GM19455 (cell line): Measurements from ENCODE around the gene ASIC3.
A peak's percentile ranks its signal among the peaks of the same experiment; 100 is the strongest.

Experiments used
- ATAC-seq: cut with Tn5 transposase; IDR thresholded peaks from one replicate; pipeline ENCODE4 v1.9.1; 2021; ENCODE audit not compliant: unreplicated experiment

The ASIC3 gene

DNA sequence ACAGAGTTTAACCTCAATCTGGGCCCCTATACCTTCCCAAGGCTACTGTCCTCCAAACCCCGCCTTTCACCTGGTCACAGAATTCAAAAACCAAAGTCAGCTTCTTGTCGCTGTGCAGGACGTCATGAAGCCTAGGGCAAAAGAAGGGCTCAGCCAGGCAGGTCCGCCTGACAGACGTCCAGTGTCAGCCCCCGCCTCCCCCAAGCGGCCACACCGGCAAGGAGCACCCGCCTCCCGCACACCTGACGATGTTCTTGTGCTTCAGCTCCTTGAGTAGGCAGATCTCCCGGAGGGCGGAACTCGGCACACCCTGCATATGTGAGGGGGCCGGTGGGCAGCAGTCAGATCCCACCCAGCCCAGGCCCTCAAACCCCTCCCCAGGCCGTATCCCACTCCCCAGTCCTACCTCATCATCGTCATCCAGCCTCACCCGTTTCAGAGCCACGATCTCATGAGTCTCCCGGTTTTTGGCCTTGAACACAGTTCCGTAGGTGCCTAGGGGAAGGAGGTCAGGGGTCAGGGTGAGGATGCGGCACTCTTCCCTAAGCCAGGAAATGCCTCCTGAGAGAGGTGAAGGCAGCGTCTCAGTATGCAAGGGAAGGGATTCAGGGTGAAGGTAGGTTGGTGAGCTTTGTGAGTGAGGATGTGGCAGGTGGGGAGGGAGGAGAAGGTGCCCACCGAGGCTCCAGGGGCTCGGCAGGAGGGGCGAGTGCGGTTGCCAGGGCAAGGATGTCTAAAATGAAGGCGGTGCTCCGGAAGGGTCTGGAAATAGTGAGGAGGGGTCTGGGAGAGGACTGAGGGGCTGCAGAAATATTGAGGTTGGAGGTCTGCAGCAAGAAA is 8.6 kb downstream of the ASIC3 start:
- ATAC-seq, result no peak

DNA sequence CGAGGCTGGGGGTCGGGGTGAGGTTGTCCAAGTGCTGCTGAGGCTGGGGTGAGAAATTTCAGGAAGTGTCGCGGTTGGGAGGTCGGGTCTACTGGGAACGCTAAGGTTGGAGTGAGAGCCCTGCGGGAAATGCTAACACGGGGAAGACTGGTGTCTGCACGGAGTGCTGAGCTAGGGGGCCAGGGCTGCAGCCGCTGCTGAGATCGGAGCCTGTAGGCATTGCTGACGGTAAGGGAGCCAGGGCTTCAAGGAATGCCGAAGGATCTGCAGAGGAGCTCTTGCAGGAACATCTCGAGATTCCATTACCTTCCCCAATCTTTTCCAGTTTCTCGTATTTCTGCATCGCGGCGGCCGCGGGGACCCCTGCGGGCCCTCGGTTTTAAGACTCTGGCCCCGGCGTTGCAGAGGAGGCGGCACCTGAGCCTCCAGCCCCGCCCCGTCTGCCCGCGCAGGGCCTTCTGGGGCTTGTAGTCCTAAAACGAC is 9.2 kb downstream of the ASIC3 start, which contains the start of gene CDK5:
Gene CDK5, minus strand, starts transcription at position 392 of the 483 bp plus-strand sequence. Its CDS starts 49 bp downstream, at position 343.
- peak; percentile 16 for ATAC-seq

DNA sequence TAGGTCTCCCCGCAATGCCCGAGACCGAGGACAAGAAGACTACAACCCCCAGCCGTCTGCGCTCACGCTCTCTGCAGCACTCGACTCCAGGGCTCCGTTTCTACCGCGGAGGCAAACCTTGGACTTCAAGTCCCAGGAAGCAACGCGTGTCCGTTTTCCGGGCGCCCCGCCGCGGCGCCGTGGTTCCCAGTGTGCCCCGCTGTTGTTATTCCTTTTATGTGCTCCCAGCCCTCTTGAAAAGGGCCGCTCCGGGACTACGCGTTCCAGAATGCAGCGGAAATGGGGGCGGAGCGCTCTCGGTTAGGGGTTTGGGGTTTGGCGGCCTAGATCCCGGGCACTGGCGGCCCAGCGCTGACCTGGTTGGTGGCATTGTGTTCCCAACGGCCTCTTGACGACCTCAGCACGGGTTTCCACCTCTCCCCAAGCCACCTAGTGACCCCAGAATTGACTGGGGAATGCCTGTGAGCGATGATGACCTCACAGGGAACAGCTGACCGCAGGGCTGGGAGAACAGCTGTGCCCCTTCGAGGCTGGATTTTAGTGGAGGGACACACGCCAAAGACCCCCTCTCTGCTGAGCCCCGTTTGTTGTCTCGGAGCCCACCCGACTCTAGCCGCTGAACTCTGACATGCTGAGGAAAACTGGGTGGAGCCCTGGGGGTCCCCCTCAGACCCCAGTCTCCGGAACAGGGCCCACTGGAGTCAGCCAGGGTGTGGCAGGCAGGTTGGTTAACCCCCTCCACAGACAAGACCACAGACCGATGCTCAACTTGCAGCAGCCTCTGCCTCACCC is 9.9 kb downstream of the ASIC3 start:
- peak; percentile 88 for ATAC-seq

DNA sequence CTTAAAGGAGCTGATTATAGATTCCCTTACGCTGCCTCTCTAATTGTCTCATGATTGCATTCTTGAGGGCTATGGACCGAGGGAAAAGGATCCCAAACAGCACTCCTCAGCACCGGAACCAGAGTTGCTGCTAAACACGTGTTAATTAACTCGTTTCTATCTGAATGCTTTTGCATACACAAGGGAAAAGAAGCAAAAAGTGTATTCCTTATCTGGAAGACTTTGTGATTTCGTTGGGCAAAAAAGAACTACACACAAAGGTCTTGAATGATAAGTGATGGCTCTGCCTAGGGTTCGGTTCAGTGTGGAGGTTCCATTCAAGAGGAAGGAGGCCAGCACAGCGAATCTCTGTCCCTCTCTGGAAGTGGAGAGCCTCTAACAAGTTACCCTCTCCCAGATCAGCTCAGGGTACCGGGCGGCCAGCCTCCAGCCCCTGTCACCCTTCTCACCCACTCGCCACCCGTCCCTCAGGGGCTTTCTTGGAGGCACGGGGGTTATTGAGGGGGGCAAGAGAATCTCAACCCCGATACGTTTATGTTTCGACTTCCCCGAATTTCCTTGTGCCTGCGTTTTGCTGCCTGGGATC is 10.5 kb downstream of the ASIC3 start:
- ATAC-seq, result no peak

DNA sequence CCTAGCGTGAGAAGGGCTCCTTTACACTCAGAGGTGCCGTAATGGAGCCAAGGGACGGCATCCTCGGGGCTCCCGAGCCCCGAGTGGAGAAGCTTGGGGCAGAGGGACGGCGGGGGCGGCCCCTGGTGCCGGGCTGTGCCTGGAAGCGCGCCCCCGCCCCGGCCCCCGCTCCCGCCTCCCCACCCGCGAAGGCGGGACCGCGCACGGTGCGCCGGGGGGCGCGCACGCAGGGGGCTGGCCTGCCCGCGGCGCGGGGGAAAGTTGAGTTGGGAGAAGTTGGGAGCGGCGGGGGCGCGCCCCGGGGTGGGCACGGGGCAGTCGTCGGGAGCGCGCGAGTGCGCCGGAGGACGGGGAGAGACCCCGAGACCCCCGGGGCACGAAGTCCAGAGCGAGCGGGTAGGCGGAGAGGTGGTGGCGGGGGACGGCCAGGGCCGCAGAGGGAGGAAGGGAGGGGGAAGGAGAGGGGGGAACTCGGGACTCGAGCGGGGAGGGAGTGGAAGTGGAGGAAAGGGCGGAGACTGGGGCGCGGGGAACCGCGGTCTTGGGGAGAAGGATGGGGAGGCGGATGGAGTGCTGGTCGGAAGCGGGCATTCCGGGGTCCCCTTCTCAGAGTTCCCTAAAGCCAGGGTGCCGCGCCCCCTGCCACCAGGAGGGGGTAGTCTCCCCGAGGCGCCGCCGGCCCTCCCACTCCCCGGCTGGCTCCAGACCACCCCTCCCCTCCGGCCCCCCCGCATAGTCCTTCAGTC is 11.2 kb downstream of the ASIC3 start, which contains the start of gene SLC4A2:
Gene SLC4A2, plus strand, starts transcription at position 223 of the 746 bp plus-strand sequence. CDS start 2,399 bp downstream, outside the sequence.
- ATAC-seq, result peak; percentile 29

DNA sequence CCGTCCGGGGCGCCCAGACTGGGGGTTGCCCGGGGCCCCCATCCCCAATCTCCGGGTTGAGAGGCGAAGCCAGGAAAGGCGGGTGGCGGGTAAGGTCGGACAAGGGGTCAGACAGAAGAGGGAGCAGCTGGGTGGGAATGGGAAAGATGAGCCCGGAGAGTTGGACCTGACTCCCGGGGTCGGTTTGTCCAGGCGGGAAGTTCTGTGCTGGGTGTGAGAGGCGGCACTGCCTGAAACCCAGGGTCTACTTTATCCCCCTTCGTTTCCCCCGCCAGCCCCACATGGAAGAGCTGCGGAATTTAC is 11.7 kb downstream of the ASIC3 start:
- no peak for ATAC-seq

DNA sequence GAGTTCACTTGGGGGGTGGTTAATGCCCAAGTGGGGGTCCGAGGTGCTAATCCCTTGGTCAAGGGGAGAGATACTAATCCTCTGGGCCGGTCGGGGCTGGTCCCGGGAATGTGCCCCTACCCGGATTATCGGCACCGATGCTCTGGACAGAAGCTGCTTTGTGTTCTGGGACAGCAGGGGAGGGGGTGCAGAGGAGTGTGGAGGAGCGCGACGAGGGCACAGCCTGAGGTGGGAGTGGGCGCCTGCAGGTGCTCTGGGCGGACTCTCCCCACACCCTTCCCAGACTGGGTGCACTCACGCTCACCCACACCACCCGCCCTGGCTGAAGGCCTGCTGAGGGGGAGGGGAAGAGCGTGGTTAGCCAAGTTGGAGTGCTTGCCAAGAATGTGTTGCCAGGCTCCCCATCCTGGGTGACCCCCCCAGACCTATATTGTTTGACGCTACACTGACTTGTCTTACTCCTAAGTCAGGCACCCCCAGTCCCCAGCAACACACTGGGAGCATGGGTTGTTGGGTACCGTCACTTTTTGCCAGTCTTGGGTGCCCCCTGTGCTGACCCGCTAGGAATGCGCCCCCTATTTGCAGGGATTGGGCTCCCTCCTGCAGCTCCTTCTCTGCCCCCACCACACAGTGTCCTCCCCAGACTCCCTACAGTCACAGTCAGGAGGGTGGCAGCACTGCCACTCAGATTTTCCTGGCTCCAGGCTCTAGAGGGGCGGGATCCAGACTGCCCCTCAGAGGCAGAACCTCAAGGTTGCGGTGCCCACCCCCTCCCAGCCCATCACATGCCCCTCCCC is 12.3 kb downstream of the ASIC3 start:
- ATAC-seq, result no peak

DNA sequence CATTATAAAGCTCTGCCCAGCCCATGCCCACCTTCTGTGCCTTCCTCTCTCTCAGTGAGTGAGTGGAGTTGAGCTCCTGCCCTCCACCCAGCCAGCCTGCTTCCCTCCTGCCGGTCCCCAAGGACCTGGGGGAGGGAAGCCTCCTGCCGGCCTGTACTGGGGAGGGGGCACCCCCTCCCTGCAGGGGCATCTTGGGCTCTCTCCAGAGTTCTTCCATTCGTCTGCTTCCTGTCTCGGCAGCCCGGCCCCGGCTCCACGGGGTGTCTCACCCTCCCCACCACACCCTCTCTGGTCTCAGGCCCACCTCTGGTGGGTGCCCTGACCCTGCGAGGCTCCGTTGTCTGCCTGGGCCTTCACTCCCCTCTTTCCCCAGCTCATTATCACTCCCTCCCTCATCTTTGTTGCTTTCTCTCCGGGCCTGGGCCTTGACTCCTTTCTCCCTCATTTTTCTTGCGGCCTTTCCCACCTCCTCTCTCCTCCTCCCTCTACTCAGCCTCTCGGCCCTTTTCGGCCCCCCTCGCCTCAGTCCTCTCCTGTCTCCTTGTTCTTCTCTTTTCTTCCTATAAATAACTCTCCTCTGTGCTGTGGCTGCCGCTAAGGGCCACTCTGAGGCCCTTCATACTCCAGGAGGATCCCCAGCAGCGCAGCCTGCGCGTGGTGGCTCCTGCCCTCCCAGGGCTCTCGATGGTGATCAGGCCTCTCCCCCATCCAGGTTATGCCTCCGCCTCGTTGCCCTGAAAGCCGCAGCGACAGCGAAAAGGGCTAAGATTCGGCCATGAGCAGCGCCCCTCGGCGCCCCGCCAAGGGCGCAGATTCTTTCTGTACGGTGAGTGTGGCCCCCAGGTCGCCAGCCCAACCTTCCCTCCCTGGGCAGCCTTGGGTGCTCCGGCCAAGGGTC is 13.1 kb downstream of the ASIC3 start:
- no peak for ATAC-seq

DNA sequence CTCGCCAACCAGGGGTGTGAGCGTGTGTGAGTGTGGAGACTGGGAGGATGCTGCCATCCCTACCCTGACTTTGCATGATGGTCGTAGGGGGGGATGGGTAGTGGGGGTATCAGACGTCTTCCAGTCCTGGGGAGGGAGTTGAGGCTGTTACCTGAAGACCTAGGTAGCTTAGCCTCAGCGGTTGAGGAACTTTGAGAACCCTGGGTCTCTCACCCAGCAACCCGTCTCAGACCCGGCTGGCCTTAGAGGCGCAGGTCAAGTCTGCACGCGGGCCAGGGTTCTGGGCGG is 13.7 kb downstream of the ASIC3 start:
- no peak for ATAC-seq

DNA sequence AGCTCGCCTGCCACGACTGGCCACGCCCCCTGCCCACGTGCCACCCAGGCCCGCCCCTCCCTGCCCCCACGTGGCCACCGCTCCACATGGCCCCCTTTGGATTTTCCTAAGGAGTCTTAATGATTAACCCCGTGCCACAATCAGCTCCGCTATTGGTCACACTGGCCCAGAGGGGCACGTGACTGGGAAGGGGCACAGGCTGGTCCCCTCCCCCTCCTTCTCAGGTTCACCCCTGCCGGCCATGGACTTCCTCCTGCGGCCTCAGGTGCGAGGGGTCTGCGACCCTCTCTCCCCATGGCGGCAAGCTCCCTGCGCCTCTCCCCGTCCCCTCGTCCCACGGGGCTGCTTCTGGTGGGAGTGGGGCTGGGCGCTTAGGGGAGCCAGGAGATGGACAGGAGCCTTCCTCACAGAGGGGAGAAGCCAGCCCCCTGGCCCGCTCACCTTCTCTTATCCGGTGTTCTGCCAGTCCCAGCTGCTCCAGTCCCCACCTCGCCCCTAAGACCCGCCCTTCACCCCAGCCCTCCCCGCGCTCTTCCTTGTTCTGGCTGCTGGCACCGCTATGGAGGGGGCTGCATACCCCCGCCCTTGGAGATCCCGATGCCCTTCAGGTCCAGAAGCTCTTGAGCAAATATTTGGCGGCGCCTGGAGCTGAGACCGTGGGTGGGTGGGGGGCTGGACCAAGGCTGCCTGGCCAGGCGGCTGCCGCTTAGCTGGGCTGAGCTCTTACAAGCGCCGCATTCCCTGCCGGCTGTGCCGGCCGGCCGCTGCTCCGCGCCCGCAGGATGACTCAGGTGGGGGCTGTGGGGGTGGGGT is 14.3 kb downstream of the ASIC3 start:
- no peak for ATAC-seq

DNA sequence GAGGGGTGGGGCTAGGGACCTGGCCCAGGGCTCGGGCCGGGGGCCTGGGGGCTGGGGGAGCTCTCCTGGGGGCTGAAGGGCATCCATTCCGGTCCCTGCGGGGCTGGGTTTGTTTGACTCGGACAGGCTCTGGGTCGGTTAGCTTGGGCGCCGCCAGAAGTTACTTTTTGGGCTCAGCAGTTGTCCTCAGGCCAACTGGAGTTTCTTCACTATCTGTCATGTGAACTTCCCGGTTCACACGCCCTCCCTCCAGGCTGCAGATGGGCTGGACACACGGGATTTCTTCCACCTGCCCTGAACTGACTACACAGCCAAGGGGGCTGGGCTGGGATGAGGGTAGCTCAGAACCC is 14.9 kb downstream of the ASIC3 start:
- ATAC-seq, result no peak

DNA sequence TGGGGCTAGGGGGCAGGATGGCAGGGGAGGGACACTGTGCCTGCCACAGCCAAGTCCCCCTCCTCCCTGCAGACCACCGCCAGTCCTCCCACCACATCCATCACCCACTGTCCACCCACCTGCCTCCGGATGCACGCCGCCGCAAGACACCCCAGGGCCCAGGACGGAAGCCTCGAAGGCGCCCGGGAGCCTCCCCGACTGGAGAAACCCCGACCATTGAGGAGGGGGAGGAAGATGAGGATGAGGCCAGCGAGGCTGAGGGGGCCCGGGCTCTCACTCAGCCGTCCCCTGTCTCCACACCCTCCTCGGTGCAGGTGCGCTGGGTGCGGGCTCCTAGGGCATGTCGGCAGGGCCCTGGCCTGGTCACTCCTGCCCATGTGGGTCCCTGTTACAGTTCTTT is 16.1 kb downstream of the ASIC3 start:
- no peak for ATAC-seq

DNA sequence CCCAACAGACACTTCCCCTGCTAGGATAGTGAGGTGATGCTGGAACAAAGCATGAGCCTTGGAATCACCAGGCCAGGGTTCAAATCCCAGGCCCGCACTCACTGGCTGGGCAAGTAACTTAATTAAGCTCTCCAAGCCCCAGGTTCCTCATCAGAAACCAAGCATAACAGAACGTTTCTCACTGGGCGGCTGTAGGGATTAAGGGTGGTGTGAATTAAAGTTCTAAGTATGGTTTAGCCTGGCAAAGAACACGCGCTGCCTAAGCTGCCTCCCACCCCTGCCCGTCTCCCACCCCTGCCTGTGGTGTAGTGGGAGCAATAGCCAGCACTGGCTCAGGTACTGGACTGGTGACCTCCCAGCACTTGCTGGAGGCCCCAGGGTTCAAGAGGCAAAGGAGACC is 16.7 kb downstream of the ASIC3 start:
- no peak for ATAC-seq

DNA sequence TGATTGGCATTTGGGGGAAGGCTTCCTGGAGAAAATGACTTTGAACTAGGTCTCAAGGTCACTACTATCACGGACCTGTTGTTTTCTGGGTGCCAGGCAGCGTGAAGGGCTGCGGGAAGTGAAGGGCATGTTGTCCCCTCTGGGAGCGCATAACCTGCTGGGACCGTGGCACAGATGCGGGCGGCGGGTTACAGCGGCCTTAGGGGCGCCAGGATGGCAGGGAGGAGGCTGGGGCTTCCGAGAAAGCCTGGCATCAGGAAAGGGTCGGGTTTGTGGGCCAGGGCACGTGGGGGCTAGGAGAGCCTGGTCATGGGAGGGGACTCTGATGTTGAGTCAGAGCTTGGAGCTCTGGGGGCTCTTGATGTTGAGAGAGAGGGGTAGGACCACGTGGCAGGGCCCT is 17.2 kb downstream of the ASIC3 start:
- no peak for ATAC-seq

DNA sequence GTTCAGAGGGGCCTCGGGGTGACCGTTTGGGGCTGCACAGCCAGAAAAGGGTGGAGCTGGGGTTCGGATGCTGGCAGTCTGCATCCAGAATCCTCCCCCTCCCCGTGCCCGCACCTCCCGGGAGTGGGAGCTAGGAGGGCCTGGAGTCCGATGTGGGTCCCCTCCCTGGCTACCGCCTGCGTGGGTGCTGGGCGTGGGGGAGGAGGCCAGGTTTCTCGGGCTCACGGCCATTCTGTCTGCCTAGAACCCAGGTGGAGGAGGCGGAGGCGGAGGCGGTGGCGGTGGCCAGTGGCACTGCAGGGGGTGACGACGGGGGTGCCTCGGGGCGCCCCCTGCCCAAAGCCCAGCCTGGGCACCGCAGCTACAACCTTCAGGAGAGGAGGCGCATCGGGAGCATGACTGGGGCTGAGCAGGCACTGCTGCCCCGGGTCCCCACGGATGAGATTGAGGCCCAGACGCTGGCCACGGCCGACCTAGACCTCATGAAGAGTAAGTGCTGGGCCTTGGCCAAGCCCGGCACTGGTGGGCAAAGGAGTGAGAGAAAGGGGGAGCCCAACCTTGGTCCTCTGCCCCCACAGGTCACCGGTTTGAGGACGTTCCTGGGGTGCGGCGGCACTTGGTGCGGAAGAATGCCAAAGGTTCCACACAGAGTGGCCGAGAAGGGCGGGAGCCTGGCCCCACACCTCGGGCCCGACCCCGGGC is 18.1 kb downstream of the ASIC3 start:
- ATAC-seq, result no peak

DNA sequence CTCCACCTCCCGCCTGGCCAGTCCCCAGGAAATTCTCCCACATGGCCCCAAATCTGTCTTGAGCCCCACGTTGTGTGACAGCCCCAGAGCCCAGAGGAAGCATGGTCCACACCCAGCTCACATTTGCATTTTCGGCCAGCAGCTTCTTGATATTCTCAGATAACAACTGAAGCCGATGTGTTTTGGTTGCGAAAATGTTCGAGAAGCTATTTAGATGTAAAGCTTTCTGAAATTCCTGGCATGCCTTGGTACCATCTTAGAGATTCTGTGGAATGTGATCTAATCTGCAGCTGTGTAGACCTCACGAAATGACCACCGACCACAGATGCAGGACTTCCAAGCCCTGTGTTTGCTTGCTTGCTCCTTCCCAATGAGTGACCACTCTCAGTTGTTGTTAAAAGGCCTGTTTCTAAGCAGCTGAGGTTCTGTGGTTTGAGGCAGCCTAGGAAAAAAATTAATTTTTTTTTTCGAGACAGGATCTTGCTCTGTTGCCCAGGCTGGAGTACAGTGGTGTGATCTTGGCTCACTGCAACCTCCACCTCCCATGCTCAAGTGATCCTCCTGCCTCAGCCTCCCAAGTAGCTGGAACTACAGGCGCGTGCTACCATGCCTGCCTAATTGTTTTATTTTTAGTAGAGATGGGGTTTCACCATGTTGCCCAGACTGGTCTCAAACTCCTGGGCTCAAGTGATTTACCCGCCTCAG is 19.9 kb downstream of the ASIC3 start:
- ATAC-seq, result no peak

DNA sequence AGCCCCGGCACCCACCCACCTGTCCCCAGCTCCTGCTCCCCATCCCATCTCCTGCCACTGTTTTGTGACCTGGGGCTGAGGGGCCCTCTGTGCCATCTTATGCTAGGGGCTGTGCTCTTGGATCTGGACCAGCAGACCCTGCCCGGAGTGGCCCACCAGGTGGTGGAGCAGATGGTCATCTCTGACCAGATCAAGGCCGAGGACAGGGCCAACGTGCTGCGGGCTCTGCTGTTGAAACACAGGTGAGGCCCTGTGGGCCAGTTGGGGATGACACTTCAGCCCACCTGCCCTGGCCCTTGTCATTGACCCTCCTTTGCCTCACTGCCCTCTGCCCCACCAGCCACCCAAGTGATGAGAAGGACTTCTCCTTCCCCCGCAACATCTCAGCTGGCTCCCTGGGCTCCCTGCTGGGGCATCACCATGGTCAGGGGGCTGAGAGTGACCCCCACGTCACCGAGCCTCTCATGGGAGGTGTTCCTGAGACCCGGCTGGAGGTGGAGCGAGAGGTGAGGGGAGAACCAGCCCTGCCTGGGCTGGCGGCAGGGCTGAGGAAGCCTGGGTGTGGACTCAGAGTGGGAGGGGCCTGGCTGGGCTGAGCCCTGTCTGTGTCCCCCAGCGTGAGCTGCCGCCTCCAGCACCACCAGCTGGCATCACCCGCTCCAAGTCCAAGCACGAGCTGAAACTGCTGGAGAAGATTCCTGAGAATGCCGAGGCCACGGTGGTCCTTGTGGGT is 21.7 kb downstream of the ASIC3 start:
- ATAC-seq, result no peak
